Small intestine (tissue), 7 donors: ENCODE data around the gene KCNJ5. TPM values are rescaled to one million over a fixed set of nuclear protein-coding genes. Genes with fewer than 3 reads are reported as not detected.

ENCODE experiments used
- DNase-seq, 2 donors: peaks; one replicate each; pipeline versions ENCODE4 v3.0.0 to v3.0.0-alpha.2; 2013
- FAIRE-seq: peaks from 2 replicates; lab custom pipeline; 2012; peaks lifted over from hg19 to GRCh38; lab: Jason Lieb, UNC
- H3K27ac ChIP-seq, 3 donors: one replicate each; pipeline ENCODE4 v1.5.1; 2013; ENCODE audit warnings: low read length in 2 of 3, mild to moderate bottlenecking in 2 of 3, control low read depth in 1 of 3, inconsistent platforms in 1 of 3, low read depth in 1 of 3, moderate library complexity in 1 of 3
- H3K27me3 ChIP-seq, 3 donors: one replicate each; pipeline ENCODE4 v1.6.1; 2013; ENCODE audit warnings: low read length in 3 of 3, inconsistent platforms in 1 of 3; ENCODE audit not compliant: control insufficient read depth in 3 of 3, insufficient read depth in 3 of 3
- H3K36me3 ChIP-seq, 3 donors: one replicate each; pipeline ENCODE4 v1.6.1; 2013; ENCODE audit warnings: low read length in 3 of 3, inconsistent platforms in 1 of 3, low read depth in 1 of 3, mild to moderate bottlenecking in 1 of 3, moderate library complexity in 1 of 3; ENCODE audit not compliant: control insufficient read depth in 3 of 3, insufficient read depth in 2 of 3
- H3K4me1 ChIP-seq, 3 donors: one replicate each; pipeline ENCODE4 v1.6.1; 2013; ENCODE audit warnings: low read length in 2 of 3, inconsistent platforms in 1 of 3, low read depth in 1 of 3, mild to moderate bottlenecking in 1 of 3, moderate library complexity in 1 of 3; ENCODE audit not compliant: control insufficient read depth in 3 of 3, insufficient read depth in 2 of 3
- H3K4me3 ChIP-seq, 3 donors: one replicate each; pipeline ENCODE4 v1.5.1; 2013; ENCODE audit warnings: low read length in 3 of 3, control low read depth in 1 of 3, inconsistent platforms in 1 of 3, low read depth in 1 of 3, mild to moderate bottlenecking in 1 of 3, moderate library complexity in 1 of 3
- H3K9me3 ChIP-seq, 2 donors: one replicate each; pipeline ENCODE4 v1.6.1; 2013; ENCODE audit warnings: low read depth in 1 of 2, low read length in 1 of 2; ENCODE audit not compliant: control insufficient read depth in 2 of 2, insufficient read depth in 1 of 2
- WGBS, 3 donors: extraction: QIAGEN DNeasy Blood & Tissue Kit; methylation state at CpG; one replicate each; pipeline ENCODE4 v1.1.7; 2013; 5-methylcytosine and 5-hydroxymethylcytosine counted together
- polyA plus RNA-seq, 4 donors: library from polyadenylated mRNA; stranded (reverse) in 3 of 4; unstranded in 1 of 4; fragments of 200-250 nt in 3 of 4; fragments of 120-200 nt in 1 of 4; gene quantifications; one replicate each; pipeline versions ENCODE4 v1.2.1 to v1.2.3, GENCODE V29; 2013
- donor health status: healthy with polysubstance abuse.
- donor health status: control.
- donor health status: control.
- donor health status: Bipolar disorder and iron deficiency.
- donor health status: healthy.

The KCNJ5 gene
- polyA plus RNA-seq, 4 donors: 0.10 to 0.76 (median 0.54) TPM; not detected in 1

- H3K9me3 ChIP-seq: no peaks in the 10 kb centered on the region
- H3K36me3 ChIP-seq: no peaks in the 10 kb centered on the region
- 80 to 87% (median 85%) methylated on average over 15 of the region's 15 CpGs for WGBS, 3 donors
- peaks cover 0 to 10% (median 0%) of the 10 kb centered on the region in 3 donors for H3K4me1 ChIP-seq
- H3K27ac ChIP-seq: no peak overlapping the region
- H3K27me3 ChIP-seq: peaks cover 0 to 35% (median 9%) of the 10 kb centered on the region in 3 donors
- no peak for FAIRE-seq
- DNase-seq: no peak
- no peak overlapping the region for H3K4me3 ChIP-seq
These were observed 2.8 kb upstream of the KCNJ5 start for GRCh38 chr11:128888034-128888985.

- H3K4me3 ChIP-seq: no peak overlapping the region
- no peak overlapping the region for H3K27ac ChIP-seq
- H3K36me3 ChIP-seq: no peaks in the 10 kb centered on the region
- H3K9me3 ChIP-seq: no peaks in the 10 kb centered on the region
- FAIRE-seq (no peak), DNase-seq (no peak)
- 73 to 77% (median 75%) methylated on average over 8 of the region's 8 CpGs for WGBS, 3 donors
- peaks cover 0 to 40% (median 9%) of the 10 kb centered on the region in 3 donors for H3K27me3 ChIP-seq
- peaks cover 0 to 16% (median 3%) of the 10 kb centered on the region in 3 donors for H3K4me1 ChIP-seq
These were observed 1.4 kb upstream of the KCNJ5 start for GRCh38 chr11:128889657-128890213.

- FAIRE-seq: no peak
- peaks cover 0 to 17% (median 3%) of the 10 kb centered on the region in 3 donors for H3K4me1 ChIP-seq
- 3 to 27% (median 11%) methylated on average over 9 of the region's 9 CpGs for WGBS, 3 donors
- H3K36me3 ChIP-seq: no peaks in the 10 kb centered on the region
- DNase-seq: no peak
- H3K4me3 ChIP-seq: peak overlapping the region in 2 of 3 donors; percentile 28 to 42
- H3K27ac ChIP-seq: no peak overlapping the region
- peaks cover 0 to 40% (median 9%) of the 10 kb centered on the region in 3 donors for H3K27me3 ChIP-seq
- no peaks in the 10 kb centered on the region for H3K9me3 ChIP-seq
These were observed 977 bp upstream of the KCNJ5 start for GRCh38 chr11:128890216-128890542.

- peaks cover 0 to 37% (median 9%) of the 10 kb centered on the region in 3 donors for H3K27me3 ChIP-seq
- H3K4me1 ChIP-seq: peaks cover 0 to 17% (median 3%) of the 10 kb centered on the region in 3 donors
- no peak overlapping the region for H3K4me3 ChIP-seq
- FAIRE-seq (no peak), DNase-seq (peak in 1 of 2 donors; percentile 13)
- 14 to 50% (median 37%) methylated on average over 6 of the region's 6 CpGs for WGBS, 3 donors
- H3K9me3 ChIP-seq: no peaks in the 10 kb centered on the region
- H3K27ac ChIP-seq: no peak overlapping the region
- no peaks in the 10 kb centered on the region for H3K36me3 ChIP-seq
These were observed 800 bp downstream of the KCNJ5 start for GRCh38 chr11:128891913-128892398.

- no peak overlapping the region for H3K27ac ChIP-seq
These were observed 1.9 kb downstream of the KCNJ5 start for GRCh38 chr11:128892866-128893565.

GRCh38 chr11:128893578-128894285 is 2.6 kb downstream of the KCNJ5 start:
- 57 to 68% (median 61%) methylated on average over 9 of the region's 9 CpGs for WGBS, 3 donors
- no peak overlapping the region for H3K4me3 ChIP-seq
- peaks cover 0 to 17% (median 3%) of the 10 kb centered on the region in 3 donors for H3K4me1 ChIP-seq
- DNase-seq: no peak
- no peak for FAIRE-seq
- no peaks in the 10 kb centered on the region for H3K9me3 ChIP-seq
- peaks cover 0 to 31% (median 7%) of the 10 kb centered on the region in 3 donors for H3K27me3 ChIP-seq
- no peak overlapping the region for H3K27ac ChIP-seq
- H3K36me3 ChIP-seq: no peaks in the 10 kb centered on the region

More at GRCh38 chr11:128892866-128893565, 1.9 kb downstream of the KCNJ5 start:
- H3K4me3 ChIP-seq: no peak overlapping the region
- H3K9me3 ChIP-seq: no peaks in the 10 kb centered on the region
- FAIRE-seq: no peak
- H3K36me3 ChIP-seq: no peaks in the 10 kb centered on the region
- DNase-seq: peak in 1 of 2 donors; percentile 18
- H3K27me3 ChIP-seq: peaks cover 0 to 31% (median 9%) of the 10 kb centered on the region in 3 donors
- 53 to 82% (median 57%) methylated on average over 4 of the region's 4 CpGs for WGBS, 3 donors
- peaks cover 0 to 17% (median 3%) of the 10 kb centered on the region in 3 donors for H3K4me1 ChIP-seq

- no peak for DNase-seq
- peaks cover 0 to 17% (median 3%) of the 10 kb centered on the region in 3 donors for H3K4me1 ChIP-seq
- H3K4me3 ChIP-seq: no peak overlapping the region
- no peaks in the 10 kb centered on the region for H3K9me3 ChIP-seq
- peaks cover 0 to 29% (median 7%) of the 10 kb centered on the region in 3 donors for H3K27me3 ChIP-seq
- H3K27ac ChIP-seq: no peak overlapping the region
- FAIRE-seq: no peak
- H3K36me3 ChIP-seq: no peaks in the 10 kb centered on the region
- WGBS, 3 donors: 17 to 67% (median 34%) methylated on average over 3 of the region's 3 CpGs
These were observed 3.1 kb downstream of the KCNJ5 start for GRCh38 chr11:128894286-128894681.
